ENCODE measurements around the gene TPSD1. TPM values are rescaled to one million over a fixed set of nuclear protein-coding genes. Genes with fewer than 3 reads are reported as not detected.
"Not testable (repeated sequence)": the region's sequence is repeated elsewhere in the genome, so short reads cannot be mapped to it uniquely, and the experiment has no call there.

TPSD1 gene
- total RNA-seq, 1 donor from 2014 or later: not detected

DNA sequence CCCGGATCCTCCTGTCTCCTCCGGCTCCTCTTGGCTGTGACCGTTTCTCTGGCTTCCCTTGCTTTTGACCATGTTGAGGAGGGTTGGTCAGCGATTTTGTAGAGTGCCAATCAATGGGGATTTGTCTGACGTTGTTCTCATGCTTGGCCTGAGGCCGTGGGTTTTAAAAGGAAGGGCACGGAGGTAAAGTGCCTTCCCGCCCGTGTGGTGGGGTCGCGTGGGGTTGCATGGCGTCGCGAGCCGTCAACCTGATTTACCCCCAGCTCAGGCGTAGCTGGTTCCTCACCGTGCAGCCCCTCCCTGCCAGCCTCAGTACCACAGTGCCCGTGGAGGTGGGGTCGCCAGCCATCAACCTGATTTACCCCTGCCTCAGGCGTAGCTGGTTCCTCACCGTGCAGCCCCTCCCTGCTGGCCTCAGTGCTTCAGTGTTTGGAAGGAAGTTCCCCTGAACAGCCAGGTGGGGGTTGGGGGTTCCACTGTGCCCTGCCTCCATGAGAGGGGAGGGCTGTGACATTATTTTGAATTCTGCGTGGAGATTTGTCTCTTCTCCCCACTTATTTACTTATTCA is 10.3 kb upstream of the TPSD1 start:
- Mint-ChIP-seq H3K9me3 (no peaks in the 10 kb centered on the region), H3K4me3 (no peak overlapping the region), H3K4me1 (no peaks in the 10 kb centered on the region), H3K27ac (no peak overlapping the region), H3K27me3 (peaks cover 3% of the 10 kb centered on the region), H3K36me3 (ENCODE audit: low read depth) (no peaks in the 10 kb centered on the region)
- intact Hi-C loops (cut with micrococcal nuclease): no loop called here
- TF ChIP-seq, protein P1, sequence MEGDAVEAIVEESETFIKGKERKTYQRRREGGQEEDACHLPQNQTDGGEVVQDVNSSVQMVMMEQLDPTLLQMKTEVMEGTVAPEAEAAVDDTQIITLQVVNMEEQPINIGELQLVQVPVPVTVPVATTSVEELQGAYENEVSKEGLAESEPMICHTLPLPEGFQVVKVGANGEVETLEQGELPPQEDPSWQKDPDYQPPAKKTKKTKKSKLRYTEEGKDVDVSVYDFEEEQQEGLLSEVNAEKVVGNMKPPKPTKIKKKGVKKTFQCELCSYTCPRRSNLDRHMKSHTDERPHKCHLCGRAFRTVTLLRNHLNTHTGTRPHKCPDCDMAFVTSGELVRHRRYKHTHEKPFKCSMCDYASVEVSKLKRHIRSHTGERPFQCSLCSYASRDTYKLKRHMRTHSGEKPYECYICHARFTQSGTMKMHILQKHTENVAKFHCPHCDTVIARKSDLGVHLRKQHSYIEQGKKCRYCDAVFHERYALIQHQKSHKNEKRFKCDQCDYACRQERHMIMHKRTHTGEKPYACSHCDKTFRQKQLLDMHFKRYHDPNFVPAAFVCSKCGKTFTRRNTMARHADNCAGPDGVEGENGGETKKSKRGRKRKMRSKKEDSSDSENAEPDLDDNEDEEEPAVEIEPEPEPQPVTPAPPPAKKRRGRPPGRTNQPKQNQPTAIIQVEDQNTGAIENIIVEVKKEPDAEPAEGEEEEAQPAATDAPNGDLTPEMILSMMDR (IDR thresholded peaks at IDR 0.05): no peak
- DNase-seq: no peak
- POLR2A ChIA-PET: no interaction called here
- ATAC-seq (ENCODE audit: low read depth): no peak
- CTCF ChIA-PET: no interaction called here

DNA sequence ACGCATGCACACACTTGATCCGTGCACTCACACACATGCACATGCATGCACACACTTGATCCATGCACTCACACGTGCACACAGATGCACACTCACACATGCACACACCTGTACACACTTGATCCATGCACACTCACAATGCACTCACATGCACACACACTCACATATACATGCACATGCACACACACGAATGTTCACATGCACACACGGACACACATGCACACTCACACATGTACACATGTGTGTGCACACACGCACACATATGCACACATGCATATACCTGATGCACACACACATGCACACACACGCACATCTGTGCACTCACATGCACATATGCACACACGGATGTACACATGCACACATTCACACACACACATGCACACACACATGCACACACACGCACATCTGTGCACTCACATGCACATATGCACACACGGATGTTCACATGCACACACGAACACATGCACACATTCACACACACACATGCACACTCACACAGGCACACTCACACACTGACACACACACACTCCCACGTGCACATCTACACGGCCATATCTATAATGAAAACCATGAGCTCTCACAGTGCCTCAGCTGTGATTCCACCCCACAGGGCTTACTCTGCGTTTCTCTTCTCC is 7.8 kb upstream of the TPSD1 start:
- H3K4me3 Mint-ChIP-seq; H3K4me1 Mint-ChIP-seq; intact Hi-C loops (cut with micrococcal nuclease); H3K36me3 Mint-ChIP-seq (ENCODE audit: low read depth); H3K27me3 Mint-ChIP-seq; DNase-seq; ATAC-seq (ENCODE audit: low read depth); H3K27ac Mint-ChIP-seq; H3K9me3 Mint-ChIP-seq; CTCF ChIA-PET; POLR2A ChIA-PET: not testable (repeated sequence)

DNA sequence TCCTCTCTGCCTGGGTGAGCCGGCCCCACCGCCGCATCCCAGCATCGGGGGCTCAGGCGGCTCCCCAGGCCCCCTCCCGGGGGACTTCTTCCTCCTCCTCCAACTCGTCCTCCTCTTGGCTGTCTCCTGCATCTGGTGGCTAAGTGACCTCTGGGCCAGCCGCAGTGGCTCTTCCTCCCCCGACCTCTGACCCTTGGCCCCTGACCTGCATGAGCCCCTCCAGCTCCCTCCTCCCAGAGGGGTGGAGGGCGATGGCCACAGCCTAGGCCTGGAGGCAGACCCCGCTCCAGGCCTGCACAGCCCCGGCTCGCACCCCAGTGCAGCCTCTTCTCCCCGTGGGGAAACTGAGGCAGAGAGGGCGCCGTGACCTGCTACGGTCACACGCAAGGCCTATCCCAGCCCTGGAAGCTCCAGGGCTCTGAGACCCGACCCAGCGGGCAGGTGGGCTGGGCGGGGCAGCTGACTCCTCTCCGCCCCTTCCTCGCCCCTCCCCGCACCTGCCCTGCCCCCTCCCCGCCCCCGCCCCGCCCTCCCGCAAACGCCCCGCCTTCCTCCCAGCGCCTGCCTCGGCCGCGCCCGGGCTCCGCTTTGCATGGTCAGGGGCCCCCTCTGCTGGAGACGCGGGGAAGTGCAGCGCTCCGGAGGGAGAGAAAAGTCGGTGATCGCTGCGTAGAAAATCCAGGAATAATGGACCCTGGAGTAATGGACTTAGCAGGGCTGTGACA is 6.7 kb upstream of the TPSD1 start:
- ATAC-seq (ENCODE audit: low read depth): peak; percentile 99
- DNase-seq: not testable (repeated sequence)

DNA sequence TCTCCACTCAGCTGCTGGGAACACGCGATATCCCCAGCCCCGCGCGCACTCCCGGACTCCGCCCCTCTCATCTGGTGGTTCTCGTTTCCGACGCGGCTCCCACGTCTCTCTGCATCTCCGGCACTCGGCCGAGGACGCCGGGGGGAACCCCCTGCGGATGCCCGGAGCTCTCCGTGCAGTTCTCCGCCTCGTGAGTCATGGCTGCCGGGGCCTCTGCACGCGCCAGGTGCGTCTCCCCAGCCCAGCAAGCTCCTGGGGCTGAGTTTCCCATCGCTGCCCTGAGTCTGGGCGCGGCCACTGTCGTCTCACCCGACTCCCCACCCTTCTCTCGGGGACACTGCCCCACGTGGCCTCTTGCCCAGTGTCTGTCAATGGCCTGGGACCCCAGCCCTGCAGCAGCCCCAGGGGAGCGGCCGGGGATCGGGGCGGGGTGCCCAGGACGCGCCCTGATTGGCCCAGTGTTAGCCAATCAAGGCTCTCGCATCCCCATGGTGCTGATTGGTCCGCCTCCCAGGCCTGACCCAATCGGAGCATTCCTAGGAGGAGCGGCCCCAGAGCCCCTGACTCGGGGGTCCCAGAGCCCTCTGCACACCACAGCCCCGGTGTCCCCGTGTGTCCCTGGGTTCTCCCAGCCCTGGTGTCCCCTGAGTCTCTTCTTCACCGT is 2.0 kb upstream of the TPSD1 start:
- H3K36me3 Mint-ChIP-seq (ENCODE audit: low read depth); POLR2A ChIA-PET; CTCF ChIA-PET; H3K4me1 Mint-ChIP-seq; DNase-seq; intact Hi-C loops (cut with micrococcal nuclease); H3K27ac Mint-ChIP-seq; ATAC-seq (ENCODE audit: low read depth); H3K4me3 Mint-ChIP-seq; H3K9me3 Mint-ChIP-seq; H3K27me3 Mint-ChIP-seq: not testable (repeated sequence)

More for the DNA sequence above, 6.7 kb upstream of the TPSD1 start:
- intact Hi-C loops (cut with micrococcal nuclease); CTCF ChIA-PET; H3K27me3 Mint-ChIP-seq; H3K9me3 Mint-ChIP-seq; H3K4me3 Mint-ChIP-seq; H3K4me1 Mint-ChIP-seq; POLR2A ChIA-PET; H3K36me3 Mint-ChIP-seq (ENCODE audit: low read depth); H3K27ac Mint-ChIP-seq: not testable (repeated sequence)

DNA sequence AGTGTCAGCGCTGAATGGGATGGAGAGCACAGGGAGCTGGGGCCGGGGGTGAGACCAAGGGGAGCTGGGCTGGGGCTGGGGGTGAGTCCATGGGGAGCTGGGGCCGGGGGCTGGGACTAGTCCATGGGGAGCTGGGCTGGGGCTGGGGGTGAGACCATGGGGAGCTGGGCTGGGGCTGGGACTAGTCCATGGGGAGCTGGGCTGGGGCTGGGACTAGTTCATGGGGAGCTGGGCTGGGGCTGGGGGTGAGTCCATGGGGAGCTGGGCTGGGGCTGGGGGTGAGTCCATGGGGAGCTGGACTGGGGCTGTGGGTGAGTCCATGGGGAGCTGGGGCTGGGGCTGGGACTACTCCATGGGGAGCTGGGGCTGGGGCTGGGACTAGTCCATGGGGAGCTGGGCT is 1.0 kb upstream of the TPSD1 start:
- intact Hi-C loops (cut with micrococcal nuclease); DNase-seq; POLR2A ChIA-PET; H3K4me3 Mint-ChIP-seq; H3K36me3 Mint-ChIP-seq (ENCODE audit: low read depth); H3K9me3 Mint-ChIP-seq; CTCF ChIA-PET; ATAC-seq (ENCODE audit: low read depth); H3K4me1 Mint-ChIP-seq; H3K27ac Mint-ChIP-seq: not testable (repeated sequence)
- H3K27me3 Mint-ChIP-seq: peaks cover 11% of the 10 kb centered on the region

DNA sequence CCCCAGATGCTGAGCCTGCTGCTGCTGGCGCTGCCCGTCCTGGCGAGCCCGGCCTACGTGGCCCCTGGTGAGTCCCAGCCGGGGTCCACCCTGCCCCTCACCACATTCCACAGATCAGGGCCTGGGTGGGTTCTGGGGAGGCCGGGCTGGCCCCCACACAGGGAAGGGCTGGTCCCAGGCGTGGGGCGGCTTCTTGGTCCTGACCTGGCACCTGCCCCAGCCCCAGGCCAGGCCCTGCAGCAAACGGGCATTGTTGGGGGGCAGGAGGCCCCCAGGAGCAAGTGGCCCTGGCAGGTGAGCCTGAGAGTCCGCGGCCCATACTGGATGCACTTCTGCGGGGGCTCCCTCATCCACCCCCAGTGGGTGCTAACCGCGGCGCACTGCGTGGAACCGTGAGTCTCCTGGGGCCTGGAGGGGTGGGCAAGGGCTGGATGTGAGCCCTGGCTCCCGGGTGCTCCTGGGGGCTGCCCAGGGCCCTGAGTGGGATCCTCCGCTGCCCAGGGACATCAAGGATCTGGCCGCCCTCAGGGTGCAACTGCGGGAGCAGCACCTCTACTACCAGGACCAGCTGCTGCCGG is 516 bp downstream of the TPSD1 start:
- H3K4me3 Mint-ChIP-seq; CTCF ChIA-PET; DNase-seq; H3K27ac Mint-ChIP-seq; H3K4me1 Mint-ChIP-seq; H3K36me3 Mint-ChIP-seq (ENCODE audit: low read depth); POLR2A ChIA-PET; ATAC-seq (ENCODE audit: low read depth); H3K9me3 Mint-ChIP-seq; intact Hi-C loops (cut with micrococcal nuclease): not testable (repeated sequence)
- H3K27me3 Mint-ChIP-seq: peaks cover 14% of the 10 kb centered on the region

DNA sequence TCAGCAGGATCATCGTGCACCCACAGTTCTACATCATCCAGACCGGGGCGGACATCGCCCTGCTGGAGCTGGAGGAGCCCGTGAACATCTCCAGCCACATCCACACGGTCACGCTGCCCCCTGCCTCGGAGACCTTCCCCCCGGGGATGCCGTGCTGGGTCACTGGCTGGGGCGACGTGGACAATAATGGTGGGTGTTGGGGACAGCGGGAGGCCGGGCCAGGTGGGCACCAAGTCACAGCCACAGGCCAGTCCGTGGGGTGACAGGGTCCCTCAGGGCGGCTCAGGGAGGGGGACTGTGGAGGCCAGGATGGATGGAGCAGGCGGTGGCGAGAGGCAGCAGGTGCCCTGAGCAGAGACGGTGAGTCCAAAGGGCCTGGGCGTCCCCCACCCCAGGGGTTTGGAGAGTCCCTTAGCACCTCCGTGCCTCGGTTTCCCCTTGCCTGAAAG is 1.0 kb downstream of the TPSD1 start:
- Mint-ChIP-seq H3K27ac (no peak overlapping the region), H3K4me3 (no peak overlapping the region), H3K9me3 (no peaks in the 10 kb centered on the region), H3K36me3 (ENCODE audit: low read depth) (no peaks in the 10 kb centered on the region), H3K4me1 (peaks cover 5% of the 10 kb centered on the region), H3K27me3 (peaks cover 16% of the 10 kb centered on the region)
- no peak for ATAC-seq (ENCODE audit: low read depth)
- intact Hi-C loops (cut with micrococcal nuclease): no loop called here
- DNase-seq: no peak
- TF ChIP-seq, protein P1 (IDR thresholded peaks at IDR 0.05): no peak
- CTCF ChIA-PET: no interaction called here
- POLR2A ChIA-PET: no interaction called here
